H1 (cell line): ENCODE results near the gene COL25A1.

Source experiments
- KDM1A ChIP-seq: fragments of 200-600, 300-600 bp; sonication (generic); IDR thresholded peaks from 2 replicates; pipeline ENCODE4 v1.7.1; 2016; ENCODE audit warnings: mild to moderate bottlenecking, low read length, borderline replicate concordance
- POLR2A ChIP-seq, 2 experiments: IDR thresholded peaks; 1 replicate in 1 of 2; 2 replicates in 1 of 2; pipeline ENCODE4 v1.6.1; 2011; ENCODE audit warnings: low read depth in 2 of 2, low read length in 2 of 2, mild to moderate bottlenecking in 2 of 2; ENCODE audit errors: control extremely low read depth in 1 of 2
- POLR2AphosphoS5 ChIP-seq: IDR thresholded peaks from 2 replicates; pipeline ENCODE4 v1.6.1; 2011; ENCODE audit warnings: low read depth, low read length
- RAD21 ChIP-seq, 2 experiments: IDR thresholded peaks in 1 of 2; conservative IDR thresholded peaks in 1 of 2; 2 replicates each; pipeline ENCODE4 v1.6.1; 2011; ENCODE audit warnings: low read depth in 2 of 2, low read length in 2 of 2, improper control_type of control experiment in 1 of 2, inconsistent platforms in 1 of 2, mild to moderate bottlenecking in 1 of 2, moderate library complexity in 1 of 2
- SIRT6 ChIP-seq: IDR thresholded peaks from one replicate; pipeline ENCODE4 v1.7.1; 2012; ENCODE audit warnings: low read length, inconsistent platforms
- ZNF274 ChIP-seq: IDR thresholded peaks from 2 replicates; pipeline ENCODE4 v1.7.0; 2012; ENCODE audit warnings: low read length, borderline replicate concordance; ENCODE audit errors: extremely low read depth
- TF ChIP-seq, protein P1 (sequence below): IDR thresholded peaks from 2 replicates; pipeline ENCODE4 v1.6.1; 2011; ENCODE audit warnings: low read depth, mild to moderate bottlenecking, low read length; ENCODE audit not compliant: insufficient read depth
- TF ChIP-seq, protein P2 (sequence below), 3 experiments: IDR thresholded peaks; 1 replicate in 2 of 3; 2 replicates in 1 of 3; pipeline versions ENCODE4 v1.5.1 to v1.6.1; 2011; ENCODE audit warnings: low read length in 3 of 3, mild to moderate bottlenecking in 3 of 3, inconsistent platforms in 2 of 3, low read depth in 1 of 3, moderate library complexity in 1 of 3; ENCODE audit not compliant: insufficient read depth in 1 of 3; ENCODE audit errors: control extremely low read depth in 1 of 3

DNA sequence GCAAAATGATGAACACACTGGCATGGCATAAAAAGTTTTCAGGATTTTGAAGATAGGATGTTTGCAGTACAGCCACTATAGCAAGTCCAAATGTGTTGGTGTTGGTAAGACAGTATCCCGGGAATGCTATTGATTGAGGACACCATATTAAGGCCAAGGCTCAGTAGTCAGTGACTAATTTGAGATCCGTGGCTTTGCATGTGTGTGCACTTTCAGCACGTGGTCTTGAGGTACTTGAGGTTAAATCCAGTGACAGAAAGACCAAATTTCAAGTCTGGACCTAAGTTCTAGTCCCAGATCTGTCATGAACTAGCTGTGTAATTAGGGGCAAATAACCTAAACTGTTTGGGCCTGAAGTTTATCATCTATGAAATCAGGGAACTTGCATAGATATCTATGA lies 463.1 kb downstream of the COL25A1 start:
- TF ChIP-seq, protein P1, sequence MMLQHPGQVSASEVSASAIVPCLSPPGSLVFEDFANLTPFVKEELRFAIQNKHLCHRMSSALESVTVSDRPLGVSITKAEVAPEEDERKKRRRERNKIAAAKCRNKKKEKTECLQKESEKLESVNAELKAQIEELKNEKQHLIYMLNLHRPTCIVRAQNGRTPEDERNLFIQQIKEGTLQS: no peak
- TF ChIP-seq ZNF274: no peak
- TF ChIP-seq POLR2AphosphoS5: no peak
- TF ChIP-seq, protein P2, sequence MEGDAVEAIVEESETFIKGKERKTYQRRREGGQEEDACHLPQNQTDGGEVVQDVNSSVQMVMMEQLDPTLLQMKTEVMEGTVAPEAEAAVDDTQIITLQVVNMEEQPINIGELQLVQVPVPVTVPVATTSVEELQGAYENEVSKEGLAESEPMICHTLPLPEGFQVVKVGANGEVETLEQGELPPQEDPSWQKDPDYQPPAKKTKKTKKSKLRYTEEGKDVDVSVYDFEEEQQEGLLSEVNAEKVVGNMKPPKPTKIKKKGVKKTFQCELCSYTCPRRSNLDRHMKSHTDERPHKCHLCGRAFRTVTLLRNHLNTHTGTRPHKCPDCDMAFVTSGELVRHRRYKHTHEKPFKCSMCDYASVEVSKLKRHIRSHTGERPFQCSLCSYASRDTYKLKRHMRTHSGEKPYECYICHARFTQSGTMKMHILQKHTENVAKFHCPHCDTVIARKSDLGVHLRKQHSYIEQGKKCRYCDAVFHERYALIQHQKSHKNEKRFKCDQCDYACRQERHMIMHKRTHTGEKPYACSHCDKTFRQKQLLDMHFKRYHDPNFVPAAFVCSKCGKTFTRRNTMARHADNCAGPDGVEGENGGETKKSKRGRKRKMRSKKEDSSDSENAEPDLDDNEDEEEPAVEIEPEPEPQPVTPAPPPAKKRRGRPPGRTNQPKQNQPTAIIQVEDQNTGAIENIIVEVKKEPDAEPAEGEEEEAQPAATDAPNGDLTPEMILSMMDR (IDR thresholded peaks at IDR 0.05; ENCODE audit: control extremely low read depth in 1 of 3, insufficient read depth in 1 of 3, low read depth in 1 of 3, low read length in 3 of 3): no peak
- no peak for TF ChIP-seq KDM1A
- no peak for TF ChIP-seq RAD21 (IDR thresholded peaks at IDR 0.05 in 1 of 2, conservative IDR thresholded peaks at IDR 0.05 in 1 of 2; ENCODE audit: low read depth in 2 of 2, low read length in 2 of 2)
- no peak for TF ChIP-seq POLR2A (IDR thresholded peaks at IDR 0.05; ENCODE audit: control extremely low read depth in 1 of 2, low read depth in 2 of 2, low read length in 2 of 2)
- no peak for TF ChIP-seq SIRT6
